Nephron (organoid): ENCODE data around the gene CREB3L4.
A peak's percentile ranks its signal among the peaks of the same experiment; 100 is the strongest.

Source experiments
- H3K27ac Mint-ChIP-seq, 3 experiments: 2 replicates each; pipeline ENCODE4 v1.8.0; 2020; ENCODE audit warnings: mixed read lengths in 3 of 3, mild to moderate bottlenecking in 2 of 3, moderate library complexity in 1 of 3
- H3K27me3 Mint-ChIP-seq: 2 replicates; pipeline ENCODE4 v1.8.0; 2021; ENCODE audit warnings: low read depth, mild to moderate bottlenecking, moderate library complexity, mixed read lengths
- H3K36me3 Mint-ChIP-seq: 2 replicates; pipeline ENCODE4 v1.8.0; 2020; ENCODE audit warnings: low read depth, mixed read lengths
- H3K4me1 Mint-ChIP-seq: 2 replicates; pipeline ENCODE4 v1.8.0; 2020; ENCODE audit warnings: mixed read lengths
- H3K4me3 Mint-ChIP-seq, 3 experiments: 2 replicates each; pipeline ENCODE4 v1.8.0; 2020; ENCODE audit warnings: mild to moderate bottlenecking in 3 of 3, mixed read lengths in 3 of 3, moderate library complexity in 2 of 3
- H3K9me3 Mint-ChIP-seq: 2 replicates; pipeline ENCODE4 v1.8.0; 2020; ENCODE audit warnings: mixed read lengths
- TF ChIP-seq, protein P1 (sequence below), 3 experiments: fragments of 200-600 bp; sonication (generic); IDR thresholded peaks; one replicate each; pipeline ENCODE4 v1.5.0; 2021; ENCODE audit warnings: antibody characterized with exemption in 3 of 3; ENCODE audit not compliant: unreplicated experiment in 3 of 3

Gene CREB3L4, protein sequence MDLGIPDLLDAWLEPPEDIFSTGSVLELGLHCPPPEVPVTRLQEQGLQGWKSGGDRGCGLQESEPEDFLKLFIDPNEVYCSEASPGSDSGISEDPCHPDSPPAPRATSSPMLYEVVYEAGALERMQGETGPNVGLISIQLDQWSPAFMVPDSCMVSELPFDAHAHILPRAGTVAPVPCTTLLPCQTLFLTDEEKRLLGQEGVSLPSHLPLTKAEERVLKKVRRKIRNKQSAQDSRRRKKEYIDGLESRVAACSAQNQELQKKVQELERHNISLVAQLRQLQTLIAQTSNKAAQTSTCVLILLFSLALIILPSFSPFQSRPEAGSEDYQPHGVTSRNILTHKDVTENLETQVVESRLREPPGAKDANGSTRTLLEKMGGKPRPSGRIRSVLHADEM

GRCh38 chr1:153967107-153967999, at the start of gene CREB3L4:
Gene CREB3L4 (plus strand): TSS chr1:153967902. CDS start chr1:153968526, 624 bp downstream.
- no peaks in the 10 kb centered on the region for H3K27me3 Mint-ChIP-seq
- H3K27ac Mint-ChIP-seq: peak within 1 kb of the TSS; percentile 94 to 99 (median 96)
- H3K4me3 Mint-ChIP-seq: peak within 1 kb of the TSS; percentile 91 to 95 (median 94)
- peaks cover 4% of the 10 kb centered on the region for H3K36me3 Mint-ChIP-seq
- H3K4me1 Mint-ChIP-seq: peaks cover 46% of the 10 kb centered on the region
- TF ChIP-seq, protein P1, sequence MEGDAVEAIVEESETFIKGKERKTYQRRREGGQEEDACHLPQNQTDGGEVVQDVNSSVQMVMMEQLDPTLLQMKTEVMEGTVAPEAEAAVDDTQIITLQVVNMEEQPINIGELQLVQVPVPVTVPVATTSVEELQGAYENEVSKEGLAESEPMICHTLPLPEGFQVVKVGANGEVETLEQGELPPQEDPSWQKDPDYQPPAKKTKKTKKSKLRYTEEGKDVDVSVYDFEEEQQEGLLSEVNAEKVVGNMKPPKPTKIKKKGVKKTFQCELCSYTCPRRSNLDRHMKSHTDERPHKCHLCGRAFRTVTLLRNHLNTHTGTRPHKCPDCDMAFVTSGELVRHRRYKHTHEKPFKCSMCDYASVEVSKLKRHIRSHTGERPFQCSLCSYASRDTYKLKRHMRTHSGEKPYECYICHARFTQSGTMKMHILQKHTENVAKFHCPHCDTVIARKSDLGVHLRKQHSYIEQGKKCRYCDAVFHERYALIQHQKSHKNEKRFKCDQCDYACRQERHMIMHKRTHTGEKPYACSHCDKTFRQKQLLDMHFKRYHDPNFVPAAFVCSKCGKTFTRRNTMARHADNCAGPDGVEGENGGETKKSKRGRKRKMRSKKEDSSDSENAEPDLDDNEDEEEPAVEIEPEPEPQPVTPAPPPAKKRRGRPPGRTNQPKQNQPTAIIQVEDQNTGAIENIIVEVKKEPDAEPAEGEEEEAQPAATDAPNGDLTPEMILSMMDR (IDR thresholded peaks at IDR 0.05; ENCODE audit: unreplicated experiment in 3 of 3): peak in 2 of 3 experiments; percentile 33 to 44
- H3K9me3 Mint-ChIP-seq: no peaks in the 10 kb centered on the region

DNA sequence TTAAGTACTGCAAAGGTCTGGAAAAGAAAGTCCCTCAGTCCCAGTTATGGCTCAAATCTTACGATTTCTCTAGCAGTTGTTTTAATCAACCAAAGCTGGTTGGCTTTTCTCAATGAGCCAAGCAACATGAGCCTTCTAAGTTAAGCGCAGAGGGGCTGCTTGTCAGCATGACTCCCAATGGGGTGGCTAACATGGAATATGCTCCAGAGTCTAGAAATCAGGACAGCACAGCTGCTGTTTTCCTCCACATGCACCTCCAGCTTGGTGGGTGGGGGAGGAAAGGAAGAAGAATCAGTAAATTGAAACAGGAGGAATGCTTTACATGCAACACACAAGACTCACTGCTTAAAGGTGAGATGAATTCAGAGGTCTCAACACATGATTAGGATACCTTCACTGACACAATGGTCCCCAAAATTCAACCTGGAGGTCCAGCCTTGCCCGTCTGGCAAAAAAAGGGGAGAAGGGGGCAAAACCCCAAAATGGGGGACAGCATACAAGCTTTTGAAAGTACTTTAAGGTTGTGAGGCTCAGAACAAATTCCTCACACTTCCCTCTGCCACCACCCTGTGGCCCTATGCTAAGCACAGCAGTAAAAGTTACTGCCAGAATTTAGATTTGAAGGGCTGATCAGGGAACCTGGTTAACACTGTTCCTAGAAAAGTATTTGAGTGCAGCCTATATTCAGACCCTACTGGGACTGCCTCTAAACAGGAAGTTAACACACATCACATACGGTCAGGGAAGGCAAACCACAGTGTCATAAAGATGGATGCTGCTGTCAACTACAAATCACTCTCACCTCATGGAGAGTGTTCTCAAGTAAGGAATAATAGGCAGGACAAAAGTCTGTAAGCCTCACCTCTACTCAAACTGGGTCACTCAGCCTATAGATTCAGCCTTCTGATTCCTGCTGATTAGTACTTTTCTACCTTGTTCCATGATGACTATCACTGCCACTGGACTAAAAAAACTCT, 47.5 kb upstream of the CREB3L4 start:
- TF ChIP-seq, protein P1 (IDR thresholded peaks at IDR 0.05; ENCODE audit: unreplicated experiment in 3 of 3): no peak
- peaks cover 4% of the 10 kb centered on the region for H3K36me3 Mint-ChIP-seq
- H3K27me3 Mint-ChIP-seq: no peaks in the 10 kb centered on the region
- H3K4me3 Mint-ChIP-seq: peak overlapping the region; percentile 86 to 100 (median 87)
- H3K9me3 Mint-ChIP-seq: no peaks in the 10 kb centered on the region
- peak overlapping the region; percentile 88 to 99 (median 98) for H3K27ac Mint-ChIP-seq
- peaks cover 48% of the 10 kb centered on the region for H3K4me1 Mint-ChIP-seq

DNA sequence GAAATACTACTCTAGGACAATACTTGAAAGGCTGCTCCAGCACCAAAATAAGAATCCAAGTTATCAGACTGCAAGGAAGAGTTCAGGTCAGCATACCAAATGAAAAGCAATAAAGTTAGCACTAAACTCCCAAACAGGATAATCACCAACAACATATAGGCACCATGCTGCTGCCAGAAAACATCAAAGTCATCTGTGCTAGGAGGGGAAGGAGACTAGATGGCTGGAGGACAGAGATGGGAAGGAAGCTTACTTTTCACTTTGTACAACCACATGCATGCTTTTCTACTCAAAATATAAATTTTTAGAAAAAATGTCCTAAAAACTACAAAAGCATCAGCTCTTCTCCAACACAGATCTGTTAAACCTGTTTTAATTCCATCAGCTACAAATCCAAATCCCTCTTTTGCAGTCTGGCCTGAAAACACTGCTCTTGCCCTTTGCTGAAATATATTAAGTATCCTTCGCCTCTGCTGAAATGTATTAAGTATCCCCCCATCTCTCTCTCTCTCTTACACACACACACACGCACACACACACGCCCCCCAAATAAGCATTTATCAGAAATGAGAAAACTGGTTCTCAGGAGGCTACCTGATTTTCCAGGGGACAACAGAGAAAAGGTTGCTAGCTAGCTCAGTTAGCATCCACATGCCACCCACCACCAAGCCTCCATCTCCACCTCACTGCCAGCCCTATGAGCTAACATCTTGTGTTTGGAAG, 46.5 kb upstream of the CREB3L4 start:
- H3K4me3 Mint-ChIP-seq: peak overlapping the region; percentile 86 to 100 (median 87)
- H3K27me3 Mint-ChIP-seq: no peaks in the 10 kb centered on the region
- TF ChIP-seq, protein P1 (IDR thresholded peaks at IDR 0.05; ENCODE audit: unreplicated experiment in 3 of 3): no peak
- H3K27ac Mint-ChIP-seq: peak overlapping the region; percentile 72 to 99 (median 98)
- no peaks in the 10 kb centered on the region for H3K36me3 Mint-ChIP-seq
- peaks cover 46% of the 10 kb centered on the region for H3K4me1 Mint-ChIP-seq
- no peaks in the 10 kb centered on the region for H3K9me3 Mint-ChIP-seq

- H3K27ac Mint-ChIP-seq: peak overlapping the region; percentile 72 to 99 (median 98)
- H3K4me3 Mint-ChIP-seq: peak overlapping the region; percentile 86 to 100 (median 87)
- H3K36me3 Mint-ChIP-seq: no peaks in the 10 kb centered on the region
- no peaks in the 10 kb centered on the region for H3K27me3 Mint-ChIP-seq
- no peaks in the 10 kb centered on the region for H3K9me3 Mint-ChIP-seq
- peaks cover 43% of the 10 kb centered on the region for H3K4me1 Mint-ChIP-seq
- TF ChIP-seq, protein P1 (IDR thresholded peaks at IDR 0.05; ENCODE audit: unreplicated experiment in 3 of 3): no peak
Measured at GRCh38 chr1:153921803-153922075, 46.0 kb upstream of the CREB3L4 start.
